SU-DHL-6 (cell line): ENCODE measurements around the gene FHOD3.

Source experiments
- H2AFZ ChIP-seq: fragments of 200-600 bp; sonication (generic); 2 replicates; pipeline ENCODE4 v1.6.1; 2014; ENCODE audit warnings: low read depth, mild to moderate bottlenecking, moderate library complexity, mixed read lengths, antibody characterized with exemption, low read length; ENCODE audit not compliant: severe bottlenecking
- H3F3A ChIP-seq: fragments of 200-600 bp; shearing (Covaris generic); 2 replicates; pipeline ENCODE4 v1.6.0; 2016; ENCODE audit warnings: antibody characterized with exemption, mild to moderate bottlenecking; ENCODE audit not compliant: insufficient read depth
- H3K27ac ChIP-seq: fragments of 200-600 bp; sonication (generic); 2 replicates; pipeline ENCODE4 v1.5.1; 2016; ENCODE audit warnings: low read depth, mild to moderate bottlenecking, low read length, moderate library complexity, mixed read lengths
- H3K27me3 ChIP-seq: fragments of 200-600 bp; sonication (generic), shearing (Covaris generic); 2 replicates; pipeline ENCODE4 v1.6.0; 2014; ENCODE audit warnings: mild to moderate bottlenecking, low read length
- H3K36me3 ChIP-seq: fragments of 200-600 bp; sonication (generic); 2 replicates; pipeline ENCODE4 v1.6.1; 2014; ENCODE audit warnings: mild to moderate bottlenecking, low read length, mixed read lengths
- H3K4me2 ChIP-seq: fragments of 300-600, 200-600 bp; shearing (Covaris generic), sonication (generic); 2 replicates; pipeline ENCODE4 v1.6.0; 2014; ENCODE audit warnings: low read length, low read depth, mild to moderate bottlenecking; ENCODE audit not compliant: poor library complexity, severe bottlenecking
- H3K4me3 ChIP-seq: fragments of 200-600 bp; sonication (generic); 2 replicates; pipeline ENCODE4 v1.5.1; 2014; ENCODE audit warnings: antibody characterized with exemption, low read length, mild to moderate bottlenecking, mixed read lengths; ENCODE audit not compliant: insufficient read depth, poor library complexity, severe bottlenecking
- H3K79me2 ChIP-seq: fragments of 200-600 bp; sonication (generic); 2 replicates; pipeline ENCODE4 v1.6.1; 2014; ENCODE audit warnings: mild to moderate bottlenecking, low read length, moderate library complexity; ENCODE audit not compliant: insufficient read depth
- H3K9ac ChIP-seq: fragments of 200-600 bp; sonication (generic); 2 replicates; pipeline ENCODE4 v1.7.0; 2014; ENCODE audit warnings: mild to moderate bottlenecking, low read length
- H3K9me2 ChIP-seq: fragments of 200-600 bp; sonication (generic); replicated peaks from 2 replicates; pipeline ENCODE4 v1.6.1; 2014; ENCODE audit warnings: low read length; ENCODE audit not compliant: insufficient read depth
- H3K9me3 ChIP-seq: fragments of 200-600 bp; sonication (generic); 2 replicates; pipeline ENCODE4 v1.6.1; 2014; ENCODE audit warnings: low read length, mixed read lengths; ENCODE audit not compliant: insufficient read depth
- H4K20me1 ChIP-seq: fragments of 200-600 bp; sonication (generic); 2 replicates; pipeline ENCODE4 v1.6.1; 2014; ENCODE audit warnings: low read depth, mild to moderate bottlenecking, antibody characterized with exemption, low read length, moderate library complexity, mixed read lengths
- CTCF ChIP-seq: fragments of 200-600 bp; sonication (generic); IDR thresholded peaks from one replicate; pipeline ENCODE4 v1.5.1; 2017; ENCODE audit warnings: antibody characterized with exemption, mild to moderate bottlenecking, low read length, moderate library complexity; ENCODE audit not compliant: insufficient read depth, poor library complexity, severe bottlenecking
- EZH2phosphoT487 ChIP-seq: fragments of 200-600 bp; sonication (generic), shearing (Covaris generic); conservative IDR thresholded peaks from 2 replicates; pipeline ENCODE4 v1.6.1; 2018; ENCODE audit warnings: mild to moderate bottlenecking, antibody characterized with exemption, low read length, moderate library complexity, mixed read lengths

FHOD3 gene

GRCh38 chr18:36817039-36817438 lies 519.5 kb downstream of the FHOD3 start:
- TF ChIP-seq CTCF, result no peak
- TF ChIP-seq EZH2phosphoT487, result no peak
- Histone ChIP-seq H4K20me1 (no peaks in the 10 kb centered on the region), H3F3A (no peaks in the 10 kb centered on the region; the same call in 1 of the 2 replicates), H3K27me3 (no peaks in the 10 kb centered on the region), H3K4me3 (no peak overlapping the region), H3K9ac (no peak overlapping the region), H3K27ac (no peak overlapping the region), H3K9me3 (no peaks in the 10 kb centered on the region), H3K4me2 (no peak overlapping the region), H2AFZ (no peak overlapping the region), H3K79me2 (peaks cover 10% of the 10 kb centered on the region; the same call in 1 of the 2 replicates), H3K36me3 (peaks cover 6% of the 10 kb centered on the region; the same call in 1 of the 2 replicates), H3K9me2 (no peaks in the 10 kb centered on the region)

GRCh38 chr18:36818652-36819051 lies 521.1 kb downstream of the FHOD3 start:
- Histone ChIP-seq H3K36me3 (peaks cover 6% of the 10 kb centered on the region; the same call in 1 of the 2 replicates), H4K20me1 (no peaks in the 10 kb centered on the region), H3K4me3 (no peak overlapping the region), H3K9ac (no peak overlapping the region), H3K4me2 (no peak overlapping the region), H3K27me3 (no peaks in the 10 kb centered on the region), H3K27ac (no peak overlapping the region), H3F3A (no peaks in the 10 kb centered on the region; the same call in 1 of the 2 replicates), H3K9me3 (no peaks in the 10 kb centered on the region), H3K9me2 (no peaks in the 10 kb centered on the region), H2AFZ (no peak overlapping the region), H3K79me2 (peaks cover 10% of the 10 kb centered on the region; the same call in 1 of the 2 replicates)
- TF ChIP-seq CTCF (no peak), EZH2phosphoT487 (no peak)

GRCh38 chr18:36819621-36820020 lies 522.1 kb downstream of the FHOD3 start:
- no peak overlapping the region for H3K27ac ChIP-seq
- H2AFZ ChIP-seq, result no peak overlapping the region
- no peak overlapping the region for H3K4me2 ChIP-seq
- peaks cover 16% of the 10 kb centered on the region; the same call in 1 of the 2 replicates for H3K79me2 ChIP-seq
- no peak overlapping the region for H3K4me3 ChIP-seq
- H3K27me3 ChIP-seq, result no peaks in the 10 kb centered on the region
- H4K20me1 ChIP-seq, result no peaks in the 10 kb centered on the region
- H3K9me3 ChIP-seq, result no peaks in the 10 kb centered on the region
- H3F3A ChIP-seq, result no peaks in the 10 kb centered on the region
- TF ChIP-seq CTCF (no peak), EZH2phosphoT487 (no peak)
- no peak overlapping the region for H3K9ac ChIP-seq
- H3K9me2 ChIP-seq, result no peaks in the 10 kb centered on the region
- peaks cover 6% of the 10 kb centered on the region; the same call in 1 of the 2 replicates for H3K36me3 ChIP-seq
